ENCODE data around the gene FGF11.
"Not testable (repeated sequence)": the region's sequence is repeated elsewhere in the genome, so short reads cannot be mapped to it uniquely, and the experiment has no call there.

Gene FGF11

GRCh38 chr17:7467498-7467897 is 28.2 kb downstream of the FGF11 start:
- DNase-seq: no peak
- Histone ChIP-seq H3K36me3 (ENCODE audit: control insufficient read depth in 4 of 4, insufficient read depth in 4 of 4, low read length in 3 of 4) (peaks cover 0 to 41% (median 22%) of the 10 kb centered on the region in 4 experiments), H3K9me3 (ENCODE audit: control extremely low read depth in 1 of 5, control insufficient read depth in 4 of 5, insufficient read depth in 2 of 5, low read depth in 1 of 5, low read length in 4 of 5) (no peaks in the 10 kb centered on the region), H3K4me3 (ENCODE audit: control insufficient read depth in 1 of 7, extremely low read depth in 1 of 7, insufficient read depth in 4 of 7, low read depth in 2 of 7, low read length in 6 of 7) (no peak overlapping the region), H3K27ac (ENCODE audit: insufficient read depth in 1 of 2, low read depth in 1 of 2, low read length in 2 of 2, poor library complexity in 1 of 2, severe bottlenecking in 2 of 2) (peak overlapping the region; percentile 35 to 49), H3K4me1 (ENCODE audit: control extremely low read depth in 1 of 4, control insufficient read depth in 4 of 4, insufficient read depth in 4 of 4, low read length in 3 of 4) (peaks cover 6 to 26% (median 20%) of the 10 kb centered on the region in 4 experiments), H3K27me3 (replicated peaks in 2 of 5; ENCODE audit: control insufficient read depth in 4 of 5, insufficient read depth in 5 of 5, low read length in 4 of 5) (no peaks in the 10 kb centered on the region)
- POLR2A ChIA-PET: interaction anchor here (0.5 to 1.4 kb wide), 4 partner anchors 8 to 81 kb away, joined by 3 to 5 read pairs (median 4); no protein-coding TSS in a partner anchor
- 85% methylated on average over 3 of the region's 3 CpGs for WGBS (ENCODE audit: insufficient coverage)
- CTCF ChIA-PET: interaction anchor here (0.7 to 2.0 kb wide), 9 partner anchors 10 to 93 kb away, joined by 3 to 7 read pairs (median 3); partner anchors contain the start of gene SPEM2

- 97% methylated on average over 11 of the region's 11 CpGs for WGBS (ENCODE audit: insufficient coverage)
- Histone ChIP-seq H3K9me3 (ENCODE audit: control extremely low read depth in 1 of 5, control insufficient read depth in 4 of 5, insufficient read depth in 2 of 5, low read depth in 1 of 5, low read length in 4 of 5) (no peaks in the 10 kb centered on the region), H3K4me3 (ENCODE audit: control insufficient read depth in 1 of 7, extremely low read depth in 1 of 7, insufficient read depth in 4 of 7, low read depth in 2 of 7, low read length in 6 of 7) (no peak overlapping the region), H3K27me3 (replicated peaks in 2 of 5; ENCODE audit: control insufficient read depth in 4 of 5, insufficient read depth in 5 of 5, low read length in 4 of 5) (no peaks in the 10 kb centered on the region), H3K36me3 (ENCODE audit: control insufficient read depth in 4 of 4, insufficient read depth in 4 of 4, low read length in 3 of 4) (peaks cover 0 to 34% (median 15%) of the 10 kb centered on the region in 4 experiments), H3K4me1 (ENCODE audit: control extremely low read depth in 1 of 4, control insufficient read depth in 4 of 4, insufficient read depth in 4 of 4, low read length in 3 of 4) (peaks cover 6 to 26% (median 21%) of the 10 kb centered on the region in 4 experiments), H3K27ac (ENCODE audit: insufficient read depth in 1 of 2, low read depth in 1 of 2, low read length in 2 of 2, poor library complexity in 1 of 2, severe bottlenecking in 2 of 2) (no peak overlapping the region)
- POLR2A ChIA-PET: interaction anchor here (0.5 to 1.1 kb wide), 2 partner anchors 12 to 82 kb away, joined by 3 to 4 read pairs; partner anchors contain the start of gene ZBTB4
- CTCF ChIA-PET: interaction anchor here (1.1 to 1.6 kb wide), 4 partner anchors 11 to 27 kb away, joined by 3 to 6 read pairs (median 4); no protein-coding TSS in a partner anchor
- no peak for DNase-seq
Measured at GRCh38 chr17:7468290-7468689, 29.0 kb downstream of the FGF11 start.

- ChIA-PET CTCF (interaction anchor here (1.6 kb wide), 1 partner anchor 18 kb away, joined by 6 read pairs; no protein-coding TSS in a partner anchor), POLR2A (interaction anchor here (1.1 kb wide), 1 partner anchor 11 kb away, joined by 4 read pairs; the partner anchor contains the start of gene ZBTB4)
Measured at GRCh38 chr17:7468804-7469389, 29.6 kb downstream of the FGF11 start.

GRCh38 chr17:7469843-7470242 is 30.5 kb downstream of the FGF11 start:
- H3K36me3 ChIP-seq (ENCODE audit: control insufficient read depth in 4 of 4, insufficient read depth in 4 of 4, low read length in 3 of 4): peaks cover 0 to 25% (median 7%) of the 10 kb centered on the region in 4 experiments
- H3K27ac ChIP-seq (ENCODE audit: insufficient read depth in 1 of 2, low read depth in 1 of 2, low read length in 2 of 2, poor library complexity in 1 of 2, severe bottlenecking in 2 of 2); DNase-seq; H3K9me3 ChIP-seq (ENCODE audit: control extremely low read depth in 1 of 5, control insufficient read depth in 4 of 5, insufficient read depth in 2 of 5, low read depth in 1 of 5, low read length in 4 of 5); H3K4me3 ChIP-seq (ENCODE audit: control insufficient read depth in 1 of 7, extremely low read depth in 1 of 7, insufficient read depth in 4 of 7, low read depth in 2 of 7, low read length in 6 of 7); H3K27me3 ChIP-seq (replicated peaks in 2 of 5; ENCODE audit: control insufficient read depth in 4 of 5, insufficient read depth in 5 of 5, low read length in 4 of 5): not testable (repeated sequence)
- WGBS (ENCODE audit: insufficient coverage): 100% methylated on average over 5 of the region's 12 CpGs
- H3K4me1 ChIP-seq (ENCODE audit: control extremely low read depth in 1 of 4, control insufficient read depth in 4 of 4, insufficient read depth in 4 of 4, low read length in 3 of 4): peaks cover 6 to 26% (median 21%) of the 10 kb centered on the region in 4 experiments
- ChIA-PET CTCF (interaction anchor here (1.2 kb wide), 1 partner anchor 8 kb away, joined by 5 read pairs; no protein-coding TSS in a partner anchor), POLR2A (interaction anchor here (0.6 kb wide), 1 partner anchor 115 kb away, joined by 3 read pairs; no protein-coding TSS in a partner anchor)

More at GRCh38 chr17:7468804-7469389, 29.6 kb downstream of the FGF11 start:
- Histone ChIP-seq H3K36me3 (ENCODE audit: control insufficient read depth in 4 of 4, insufficient read depth in 4 of 4, low read length in 3 of 4) (peaks cover 0 to 27% (median 10%) of the 10 kb centered on the region in 4 experiments), H3K9me3 (ENCODE audit: control extremely low read depth in 1 of 5, control insufficient read depth in 4 of 5, insufficient read depth in 2 of 5, low read depth in 1 of 5, low read length in 4 of 5) (no peaks in the 10 kb centered on the region), H3K4me3 (ENCODE audit: control insufficient read depth in 1 of 7, extremely low read depth in 1 of 7, insufficient read depth in 4 of 7, low read depth in 2 of 7, low read length in 6 of 7) (no peak overlapping the region), H3K4me1 (ENCODE audit: control extremely low read depth in 1 of 4, control insufficient read depth in 4 of 4, insufficient read depth in 4 of 4, low read length in 3 of 4) (peaks cover 6 to 26% (median 21%) of the 10 kb centered on the region in 4 experiments), H3K27ac (ENCODE audit: insufficient read depth in 1 of 2, low read depth in 1 of 2, low read length in 2 of 2, poor library complexity in 1 of 2, severe bottlenecking in 2 of 2) (no peak overlapping the region), H3K27me3 (replicated peaks in 2 of 5; ENCODE audit: control insufficient read depth in 4 of 5, insufficient read depth in 5 of 5, low read length in 4 of 5) (no peaks in the 10 kb centered on the region)
- 93% methylated on average over 10 of the region's 12 CpGs for WGBS (ENCODE audit: insufficient coverage)
- no peak for DNase-seq

- H3K4me3 ChIP-seq (ENCODE audit: control insufficient read depth in 1 of 7, extremely low read depth in 1 of 7, insufficient read depth in 4 of 7, low read depth in 2 of 7, low read length in 6 of 7); H3K9me3 ChIP-seq (ENCODE audit: control extremely low read depth in 1 of 5, control insufficient read depth in 4 of 5, insufficient read depth in 2 of 5, low read depth in 1 of 5, low read length in 4 of 5); DNase-seq; H3K27ac ChIP-seq (ENCODE audit: insufficient read depth in 1 of 2, low read depth in 1 of 2, low read length in 2 of 2, poor library complexity in 1 of 2, severe bottlenecking in 2 of 2); H3K27me3 ChIP-seq (replicated peaks in 2 of 5; ENCODE audit: control insufficient read depth in 4 of 5, insufficient read depth in 5 of 5, low read length in 4 of 5): not testable (repeated sequence)
- Histone ChIP-seq H3K36me3 (ENCODE audit: control insufficient read depth in 4 of 4, insufficient read depth in 4 of 4, low read length in 3 of 4) (peaks cover 0 to 23% (median 6%) of the 10 kb centered on the region in 4 experiments), H3K4me1 (ENCODE audit: control extremely low read depth in 1 of 4, control insufficient read depth in 4 of 4, insufficient read depth in 4 of 4, low read length in 3 of 4) (peaks cover 6 to 26% (median 21%) of the 10 kb centered on the region in 4 experiments)
- WGBS (ENCODE audit: insufficient coverage): 98% methylated on average over 6 of the region's 8 CpGs
- ChIA-PET CTCF (interaction anchor here (1.2 kb wide), 1 partner anchor 9 kb away, joined by 5 read pairs; no protein-coding TSS in a partner anchor), POLR2A (interaction anchor here (1.3 to 1.5 kb wide), 2 partner anchors 10 to 13 kb away, joined by 3 to 6 read pairs; no protein-coding TSS in a partner anchor)
Measured at GRCh38 chr17:7470457-7470973, 31.2 kb downstream of the FGF11 start.

- peak overlapping the region in 1 of 2 experiments; percentile 29 for H3K27ac ChIP-seq (ENCODE audit: insufficient read depth in 1 of 2, low read depth in 1 of 2, low read length in 2 of 2, poor library complexity in 1 of 2, severe bottlenecking in 2 of 2)
- DNase-seq: peak in 1 of 3 donors; percentile 17
- peaks cover 0 to 18% (median under 1%) of the 10 kb centered on the region in 4 experiments for H3K36me3 ChIP-seq (ENCODE audit: control insufficient read depth in 4 of 4, insufficient read depth in 4 of 4, low read length in 3 of 4)
- ChIA-PET POLR2A (interaction anchor here (1.3 to 1.5 kb wide), 2 partner anchors 8 to 12 kb away, joined by 3 to 6 read pairs; no protein-coding TSS in a partner anchor), CTCF (interaction anchor here (0.9 kb wide), 1 partner anchor 31 kb away, joined by 3 read pairs; no protein-coding TSS in a partner anchor)
- WGBS (ENCODE audit: insufficient coverage): 50% methylated on average over 2 of the region's 2 CpGs
- H3K4me3 ChIP-seq (ENCODE audit: control insufficient read depth in 1 of 7, extremely low read depth in 1 of 7, insufficient read depth in 4 of 7, low read depth in 2 of 7, low read length in 6 of 7): no peak overlapping the region
- H3K27me3 ChIP-seq (replicated peaks in 2 of 5; ENCODE audit: control insufficient read depth in 4 of 5, insufficient read depth in 5 of 5, low read length in 4 of 5): no peaks in the 10 kb centered on the region
- H3K9me3 ChIP-seq (ENCODE audit: control extremely low read depth in 1 of 5, control insufficient read depth in 4 of 5, insufficient read depth in 2 of 5, low read depth in 1 of 5, low read length in 4 of 5): no peaks in the 10 kb centered on the region
- peaks cover 5 to 35% (median 30%) of the 10 kb centered on the region in 4 experiments for H3K4me1 ChIP-seq (ENCODE audit: control extremely low read depth in 1 of 4, control insufficient read depth in 4 of 4, insufficient read depth in 4 of 4, low read length in 3 of 4)
Measured at GRCh38 chr17:7471729-7472128, 32.4 kb downstream of the FGF11 start.

Data from common myeloid progenitor, CD34-positive (primary cell).